ENCODE data around the gene TIMM22.

Gene TIMM22

DNA sequence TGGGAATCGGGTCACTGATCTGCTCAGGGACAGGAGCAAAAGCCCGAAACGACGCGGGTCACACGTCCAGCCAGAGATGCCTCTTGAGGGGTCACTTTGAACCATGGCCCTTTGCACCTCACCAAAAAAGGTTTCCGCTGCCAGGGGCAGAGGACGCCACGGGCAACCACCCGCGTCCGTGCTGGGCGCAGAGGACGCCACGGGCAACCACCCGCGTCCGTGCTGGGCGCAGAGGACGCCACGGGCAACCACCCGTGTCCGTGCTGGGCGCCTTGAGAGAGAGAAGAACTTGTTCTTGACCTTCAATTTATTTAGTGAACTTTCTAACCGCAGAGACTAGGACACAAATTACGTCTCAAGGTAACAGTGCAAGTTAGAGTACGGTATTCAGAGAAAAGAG lies 35.5 kb downstream of the TIMM22 start:
- H3K9ac ChIP-seq (ENCODE audit: insufficient read length), result no peak overlapping the region
- H3K36me3 ChIP-seq (ENCODE audit: insufficient read depth, low read length), result no peaks in the 10 kb centered on the region
- no peak for TF ChIP-seq POLR2AphosphoS5 (IDR thresholded peaks at IDR 0.05; ENCODE audit: borderline replicate concordance, low read depth, low read length)
- TF ChIP-seq FOXP2 (optimal IDR thresholded peaks at IDR 0.05; ENCODE audit: control extremely low read depth, extremely low read length, insufficient read depth), result no peak
- TF ChIP-seq EZH2 (IDR thresholded peaks at IDR 0.05), result no peak
- no peak for DNase-seq (ENCODE audit: low read depth, low spot score)
- no peaks in the 10 kb centered on the region for H3K9me3 ChIP-seq (ENCODE audit: low read depth, low read length)
- H3K27ac ChIP-seq, result no peak overlapping the region
- no peak overlapping the region for H3K4me3 ChIP-seq

DNA sequence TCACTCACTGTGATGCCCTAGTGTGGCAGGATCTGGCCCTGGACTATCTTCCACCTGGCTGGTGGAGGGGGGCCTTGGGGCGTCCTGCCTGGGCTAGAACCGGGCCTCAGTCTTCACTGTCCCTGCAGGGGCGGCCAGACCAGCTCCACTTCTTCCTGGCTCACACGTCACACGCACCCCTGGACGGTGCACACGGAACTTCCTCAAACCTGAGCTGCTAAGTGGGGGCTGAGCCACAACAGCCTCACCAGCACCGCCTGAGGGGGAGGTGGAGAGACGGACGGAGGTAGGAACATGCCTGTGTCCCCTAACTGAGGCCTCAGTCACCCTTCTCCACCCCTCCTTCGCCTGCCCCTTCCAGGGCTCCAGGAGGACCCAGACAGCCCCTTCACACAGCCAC lies 36.6 kb downstream of the TIMM22 start:
- Histone ChIP-seq H3K4me3 (no peak overlapping the region), H3K9me3 (ENCODE audit: low read depth, low read length) (no peaks in the 10 kb centered on the region), H3K27ac (no peak overlapping the region), H3K36me3 (ENCODE audit: insufficient read depth, low read length) (no peaks in the 10 kb centered on the region), H3K9ac (ENCODE audit: insufficient read length) (no peak overlapping the region)
- TF ChIP-seq EZH2 (IDR thresholded peaks at IDR 0.05), result no peak
- TF ChIP-seq POLR2AphosphoS5 (IDR thresholded peaks at IDR 0.05; ENCODE audit: borderline replicate concordance, low read depth, low read length), result no peak
- TF ChIP-seq FOXP2 (optimal IDR thresholded peaks at IDR 0.05; ENCODE audit: control extremely low read depth, extremely low read length, insufficient read depth), result no peak
- no peak for DNase-seq (ENCODE audit: low read depth, low spot score)

DNA sequence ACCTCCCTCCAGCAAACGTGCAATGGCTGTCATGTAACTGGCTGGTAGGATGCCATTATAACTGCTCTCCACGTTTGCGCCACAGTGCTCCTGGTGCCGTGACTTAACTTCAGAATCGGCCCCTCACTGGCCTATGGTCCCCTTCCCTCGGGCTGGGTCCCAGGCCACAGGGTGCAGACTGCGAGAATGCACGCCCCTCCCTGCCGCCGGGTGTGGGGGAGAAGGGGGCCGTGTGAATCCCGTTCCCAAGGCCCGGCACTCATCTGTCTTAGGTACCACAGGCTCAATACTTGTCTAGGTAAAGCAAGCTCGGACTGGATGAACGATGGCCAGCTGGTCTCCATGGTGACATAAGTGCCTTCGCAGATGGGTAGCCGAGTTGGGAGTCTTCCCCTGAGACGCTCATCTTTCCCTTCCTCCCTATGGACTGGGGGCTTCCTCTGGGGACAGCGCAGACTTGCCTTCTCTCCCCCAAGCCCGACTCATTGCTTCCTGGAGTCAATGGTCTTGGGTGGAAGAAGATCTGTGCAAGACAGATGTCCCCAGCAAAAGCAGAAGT lies 37.8 kb downstream of the TIMM22 start:
- no peak for TF ChIP-seq EZH2 (IDR thresholded peaks at IDR 0.05)
- no peak for TF ChIP-seq FOXP2 (optimal IDR thresholded peaks at IDR 0.05; ENCODE audit: control extremely low read depth, extremely low read length, insufficient read depth)
- TF ChIP-seq POLR2AphosphoS5 (IDR thresholded peaks at IDR 0.05; ENCODE audit: borderline replicate concordance, low read depth, low read length), result no peak
- Histone ChIP-seq H3K9ac (ENCODE audit: insufficient read length) (no peak overlapping the region), H3K27ac (no peak overlapping the region), H3K9me3 (ENCODE audit: low read depth, low read length) (no peaks in the 10 kb centered on the region), H3K36me3 (ENCODE audit: insufficient read depth, low read length) (no peaks in the 10 kb centered on the region), H3K4me3 (no peak overlapping the region)
- DNase-seq (ENCODE audit: low read depth, low spot score), result no peak

DNA sequence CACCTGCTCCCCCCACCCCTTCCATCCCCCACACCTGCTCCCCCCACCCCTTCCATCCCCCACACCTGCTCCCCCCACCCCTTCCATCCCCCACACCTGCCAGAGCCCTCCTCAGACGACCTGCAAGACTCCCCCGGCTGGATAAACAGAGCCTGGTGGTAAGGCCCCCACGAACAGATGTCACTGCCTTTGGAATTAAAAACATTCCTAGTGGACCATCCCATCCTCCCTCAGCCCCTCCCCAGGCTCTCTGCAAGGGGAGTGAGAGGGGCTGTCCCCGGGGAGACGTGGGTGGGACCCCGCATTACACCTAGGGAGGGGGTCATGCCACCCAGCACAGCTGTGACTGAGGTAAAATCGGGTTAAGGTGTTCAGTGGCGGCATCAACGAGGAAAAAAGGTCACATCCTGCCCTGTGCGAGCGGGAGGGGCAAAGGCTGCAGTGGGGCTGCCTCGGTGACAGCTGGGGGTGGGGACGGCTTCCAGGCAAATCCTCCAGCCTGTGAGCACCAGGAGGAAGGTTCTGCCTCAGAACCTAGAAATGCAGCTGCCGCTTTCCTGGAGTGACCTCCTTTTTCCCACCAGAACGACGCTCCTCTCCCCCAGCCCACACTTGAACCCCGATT lies 38.7 kb downstream of the TIMM22 start:
- Histone ChIP-seq H3K9ac (ENCODE audit: insufficient read length) (no peak overlapping the region), H3K4me3 (no peak overlapping the region), H3K9me3 (ENCODE audit: low read depth, low read length) (no peaks in the 10 kb centered on the region), H3K36me3 (ENCODE audit: insufficient read depth, low read length) (no peaks in the 10 kb centered on the region), H3K27ac (no peak overlapping the region)
- no peak for DNase-seq (ENCODE audit: low read depth, low spot score)
- TF ChIP-seq FOXP2 (optimal IDR thresholded peaks at IDR 0.05; ENCODE audit: control extremely low read depth, extremely low read length, insufficient read depth) (no peak), POLR2AphosphoS5 (IDR thresholded peaks at IDR 0.05; ENCODE audit: borderline replicate concordance, low read depth, low read length) (no peak), EZH2 (IDR thresholded peaks at IDR 0.05) (no peak)

DNA sequence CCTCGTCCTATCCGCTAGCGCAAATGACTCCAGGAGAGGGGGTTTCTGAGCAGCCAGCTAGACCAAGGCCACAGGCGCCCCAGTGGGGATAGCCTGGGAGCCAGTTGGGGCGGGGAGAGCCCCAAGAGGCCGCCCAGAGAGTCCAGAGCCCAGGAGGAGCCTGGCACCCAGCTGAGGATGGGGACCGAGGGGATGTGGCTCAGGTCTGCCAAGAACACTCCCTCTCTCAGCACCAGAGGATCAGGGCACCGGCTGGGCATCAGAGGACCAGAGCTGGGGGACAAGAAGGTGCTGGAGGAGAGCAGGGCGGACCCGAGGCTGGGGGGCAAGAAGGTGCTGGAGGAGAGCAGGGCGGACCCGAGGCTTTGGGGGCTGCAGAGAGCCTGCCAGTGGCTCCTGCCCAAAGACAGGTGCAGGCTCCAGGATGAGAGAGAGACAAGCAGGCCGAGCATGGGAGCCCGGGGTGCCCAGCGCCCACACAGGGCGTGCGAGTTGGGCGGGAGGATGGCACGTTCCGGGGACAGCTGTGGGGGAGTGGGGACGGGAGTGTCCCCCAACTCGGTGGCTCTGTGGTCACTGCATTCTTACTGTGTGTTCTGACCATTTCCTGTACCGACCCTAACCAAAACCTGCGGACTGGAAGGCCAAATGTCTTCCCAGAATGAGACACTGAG lies 39.4 kb downstream of the TIMM22 start:
- no peak overlapping the region for H3K9ac ChIP-seq (ENCODE audit: insufficient read length)
- no peak overlapping the region for H3K27ac ChIP-seq
- no peaks in the 10 kb centered on the region for H3K36me3 ChIP-seq (ENCODE audit: insufficient read depth, low read length)
- no peak for DNase-seq (ENCODE audit: low read depth, low spot score)
- no peak for TF ChIP-seq POLR2AphosphoS5 (IDR thresholded peaks at IDR 0.05; ENCODE audit: borderline replicate concordance, low read depth, low read length)
- no peak for TF ChIP-seq EZH2 (IDR thresholded peaks at IDR 0.05)
- no peak for TF ChIP-seq FOXP2 (optimal IDR thresholded peaks at IDR 0.05; ENCODE audit: control extremely low read depth, extremely low read length, insufficient read depth)
- H3K4me3 ChIP-seq, result no peak overlapping the region
- no peaks in the 10 kb centered on the region for H3K9me3 ChIP-seq (ENCODE audit: low read depth, low read length)

DNA sequence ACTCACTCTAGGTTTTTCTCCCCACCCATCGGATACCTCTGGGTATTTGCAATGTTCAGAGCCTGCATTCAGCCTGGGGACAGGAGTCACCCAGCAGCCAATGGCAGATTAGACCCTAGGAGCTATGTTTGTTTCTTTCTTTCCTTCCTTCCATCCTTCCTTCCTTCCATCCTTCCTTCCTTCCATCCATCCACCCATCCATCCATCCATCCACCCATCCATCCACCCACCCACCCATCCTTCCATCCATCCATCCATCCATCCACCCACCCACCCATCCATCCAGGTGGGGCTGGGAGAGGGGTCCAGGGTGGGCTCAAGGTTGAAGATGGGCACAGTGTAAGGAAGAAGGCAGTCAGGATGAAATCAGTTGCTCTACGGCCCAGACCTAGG lies 39.9 kb downstream of the TIMM22 start:
- Histone ChIP-seq H3K27ac (no peak overlapping the region), H3K36me3 (ENCODE audit: insufficient read depth, low read length) (no peaks in the 10 kb centered on the region), H3K4me3 (no peak overlapping the region), H3K9ac (ENCODE audit: insufficient read length) (no peak overlapping the region), H3K9me3 (ENCODE audit: low read depth, low read length) (no peaks in the 10 kb centered on the region)
- DNase-seq (ENCODE audit: low read depth, low spot score), result no peak
- TF ChIP-seq FOXP2 (optimal IDR thresholded peaks at IDR 0.05; ENCODE audit: control extremely low read depth, extremely low read length, insufficient read depth) (no peak), POLR2AphosphoS5 (IDR thresholded peaks at IDR 0.05; ENCODE audit: borderline replicate concordance, low read depth, low read length) (no peak), EZH2 (IDR thresholded peaks at IDR 0.05) (no peak)

DNA sequence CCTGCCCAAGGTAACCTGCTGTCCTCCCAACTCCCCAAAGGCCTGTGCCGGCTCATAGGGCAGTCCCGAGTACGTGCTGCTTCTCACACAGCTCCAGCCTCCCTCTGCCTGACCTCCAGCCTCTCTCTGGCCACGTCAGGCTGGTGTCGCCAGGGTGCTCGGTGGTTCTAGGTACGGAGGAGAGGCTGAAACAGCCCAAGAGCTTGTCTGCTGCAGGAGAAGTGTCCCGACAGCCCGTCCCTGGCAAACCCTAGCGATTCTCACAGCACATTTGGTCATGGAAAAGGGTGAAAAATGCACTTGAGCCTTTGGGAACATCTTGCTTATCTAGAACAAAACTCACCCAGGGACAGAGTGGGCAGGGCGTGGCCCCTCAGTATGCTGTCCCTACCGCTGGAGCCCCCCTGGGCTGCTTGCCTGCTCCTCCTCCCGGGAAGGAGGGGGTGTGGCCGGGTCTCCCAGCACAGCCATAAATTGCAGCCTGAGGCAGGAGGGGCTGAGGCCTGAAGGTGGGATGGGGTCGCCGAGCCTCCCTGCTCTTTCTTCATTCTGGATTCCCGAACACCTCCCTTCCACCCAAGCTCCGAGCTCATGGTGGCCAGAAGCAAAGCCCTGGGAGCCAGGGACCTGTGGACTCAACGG lies 40.4 kb downstream of the TIMM22 start:
- H3K9me3 ChIP-seq (ENCODE audit: low read depth, low read length), result no peaks in the 10 kb centered on the region
- no peak for DNase-seq (ENCODE audit: low read depth, low spot score)
- no peaks in the 10 kb centered on the region; the same call in 1 of the 2 replicates for H3K36me3 ChIP-seq (ENCODE audit: insufficient read depth, low read length)
- TF ChIP-seq EZH2 (IDR thresholded peaks at IDR 0.05) (no peak), FOXP2 (optimal IDR thresholded peaks at IDR 0.05; ENCODE audit: control extremely low read depth, extremely low read length, insufficient read depth) (no peak), POLR2AphosphoS5 (IDR thresholded peaks at IDR 0.05; ENCODE audit: borderline replicate concordance, low read depth, low read length) (no peak)
- H3K4me3 ChIP-seq, result no peak overlapping the region
- H3K9ac ChIP-seq (ENCODE audit: insufficient read length), result no peak overlapping the region
- no peak overlapping the region for H3K27ac ChIP-seq

DNA sequence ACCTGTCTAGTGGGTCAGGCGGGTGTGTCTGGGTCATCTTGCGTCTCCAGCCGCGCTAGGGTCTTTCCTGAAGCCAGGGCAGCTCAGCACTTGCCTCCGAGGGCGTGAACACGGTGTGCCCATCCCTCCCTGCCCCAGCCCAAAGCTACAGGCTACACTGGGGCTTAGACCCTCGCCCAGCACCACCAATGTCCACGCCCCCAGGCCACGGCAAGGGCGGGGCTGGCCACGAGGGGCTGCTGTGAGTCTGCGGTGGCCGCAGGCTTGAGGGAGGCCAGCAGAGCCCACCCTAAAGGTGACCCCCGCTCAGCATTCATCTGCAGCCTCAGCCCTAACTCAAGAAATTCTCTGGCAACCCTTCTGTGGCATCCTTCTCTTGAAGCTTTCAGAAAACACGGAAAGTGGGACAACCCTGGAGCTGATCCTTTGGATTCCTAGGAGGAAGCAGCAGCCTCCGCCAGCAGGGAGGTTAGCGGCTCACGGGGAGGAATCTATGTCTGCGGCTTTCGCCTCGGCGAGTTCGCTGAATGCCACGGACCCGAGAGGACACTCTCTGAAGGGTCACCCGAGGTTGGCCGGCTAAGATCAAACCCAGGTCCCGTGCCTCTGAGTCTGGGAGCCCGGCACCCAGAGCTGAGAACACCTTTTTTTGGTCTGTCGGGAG lies 41.7 kb downstream of the TIMM22 start:
- no peak overlapping the region for H3K4me3 ChIP-seq
- no peaks in the 10 kb centered on the region; the same call in 1 of the 2 replicates for H3K36me3 ChIP-seq (ENCODE audit: insufficient read depth, low read length)
- no peak overlapping the region for H3K9ac ChIP-seq (ENCODE audit: insufficient read length)
- no peak overlapping the region for H3K27ac ChIP-seq
- no peak for TF ChIP-seq FOXP2 (optimal IDR thresholded peaks at IDR 0.05; ENCODE audit: control extremely low read depth, extremely low read length, insufficient read depth)
- no peak for TF ChIP-seq POLR2AphosphoS5 (IDR thresholded peaks at IDR 0.05; ENCODE audit: borderline replicate concordance, low read depth, low read length)
- no peak for TF ChIP-seq EZH2 (IDR thresholded peaks at IDR 0.05)
- no peaks in the 10 kb centered on the region for H3K9me3 ChIP-seq (ENCODE audit: low read depth, low read length)
- no peak for DNase-seq (ENCODE audit: low read depth, low spot score)
